SK-N-SH (cell line): ENCODE results near the gene SLC16A12. TPM values are rescaled to one million over a fixed set of nuclear protein-coding genes. Genes with fewer than 3 reads are reported as not detected.

Experiments
- CTCF ChIA-PET: fragments of 300-600, 350-600 bp; formaldehyde crosslinking; extraction: SDS; loops from one replicate; lab custom pipeline; 2021; lab: Yijun Ruan, JAX
- POLR2A ChIA-PET: fragments of 350-600 bp; sonication (Branson Sonifier 250); formaldehyde crosslinking; extraction: SDS; loops from one replicate; lab custom pipeline; 2020; ENCODE audit warnings: antibody characterized with exemption, inconsistent platforms; lab: Yijun Ruan, JAX
- DNase-seq: peaks from one replicate; pipeline ENCODE4 v3.0.0; 2012
- H2AFZ ChIP-seq: fragments of 200-600 bp; sonication (generic); 2 replicates; pipeline ENCODE4 v1.8.1; 2016; ENCODE audit warnings: antibody characterized with exemption, mild to moderate bottlenecking, low read depth
- H3F3A ChIP-seq: fragments of 200-600 bp; sonication (generic); replicated peaks from 2 replicates; pipeline ENCODE3; 2016; ENCODE audit warnings: antibody characterized with exemption, mild to moderate bottlenecking; ENCODE audit not compliant: insufficient read depth
- H3K27ac ChIP-seq, 2 experiments: fragments of 200-500 bp in 1 of 2; fragments of 200-600 bp in 1 of 2; sonication (Bioruptor generic) in 1 of 2; sonication (generic), shearing (Covaris generic) in 1 of 2; 2 replicates each; pipeline versions ENCODE4 v1.5.1 to v1.6.1; 2014 to 2016; ENCODE audit warnings: low read depth in 2 of 2, inconsistent platforms in 1 of 2, low read length in 1 of 2, mild to moderate bottlenecking in 1 of 2, mixed read lengths in 1 of 2
- H3K27me3 ChIP-seq: fragments of 200-600 bp; sonication (generic), shearing (Covaris generic); 2 replicates; pipeline ENCODE4 v1.6.1; 2016; ENCODE audit warnings: mixed run types; ENCODE audit not compliant: insufficient read depth
- H3K36me3 ChIP-seq, 2 experiments: fragments of 200-500 bp in 1 of 2; fragments of 200-600 bp in 1 of 2; sonication (Bioruptor generic) in 1 of 2; sonication (generic) in 1 of 2; replicated peaks in 1 of 2; 2 replicates each; pipeline versions ENCODE3 to v1.5.1; 2014 to 2016; ENCODE audit warnings: low read length in 1 of 2, mild to moderate bottlenecking in 1 of 2; ENCODE audit not compliant: insufficient read depth in 2 of 2, control insufficient read depth in 1 of 2
- H3K4me1 ChIP-seq, 2 experiments: fragments of 200-500 bp in 1 of 2; fragments of 200-600 bp in 1 of 2; sonication (Bioruptor generic) in 1 of 2; sonication (generic), shearing (Covaris generic) in 1 of 2; 2 replicates each; pipeline versions ENCODE4 v1.5.1 to v1.6.1; 2014 to 2016; ENCODE audit warnings: low read depth in 1 of 2, low read length in 1 of 2, mixed run types in 1 of 2; ENCODE audit not compliant: insufficient read depth in 2 of 2, control insufficient read depth in 1 of 2
- H3K4me2 ChIP-seq: fragments of 200-600 bp; sonication (generic), shearing (Covaris generic); 2 replicates; pipeline ENCODE4 v1.6.1; 2017; ENCODE audit warnings: mixed run types
- H3K4me3 ChIP-seq, 2 experiments: fragments of 200-500 bp in 1 of 2; fragments of 200-600 bp in 1 of 2; sonication (Bioruptor generic) in 1 of 2; sonication (generic), shearing (Covaris generic) in 1 of 2; 2 replicates each; pipeline versions ENCODE4 v1.5.1 to v1.8.1; 2014 to 2016; ENCODE audit warnings: low read depth in 2 of 2, inconsistent platforms in 1 of 2, low read length in 1 of 2, mild to moderate bottlenecking in 1 of 2, mixed read lengths in 1 of 2, moderate library complexity in 1 of 2
- H3K79me2 ChIP-seq: fragments of 200-600 bp; sonication (generic); 2 replicates; pipeline ENCODE4 v1.8.1; 2017; ENCODE audit warnings: mild to moderate bottlenecking; ENCODE audit not compliant: insufficient read depth
- H3K9ac ChIP-seq: fragments of 200-600 bp; sonication (generic); 2 replicates; pipeline ENCODE4 v1.6.1; 2017; ENCODE audit warnings: mixed run types
- H3K9me2 ChIP-seq: fragments of 200-600 bp; sonication (generic); 2 replicates; pipeline ENCODE4 v1.6.1; 2017; ENCODE audit warnings: mixed run types
- H3K9me3 ChIP-seq: fragments of 200-600 bp; sonication (generic); 2 replicates; pipeline ENCODE4 v1.6.1; 2017; ENCODE audit warnings: mixed run types, mild to moderate bottlenecking, moderate library complexity
- H4K20me1 ChIP-seq: fragments of 200-600 bp; sonication (generic); 2 replicates; pipeline ENCODE4 v1.6.1; 2017; ENCODE audit warnings: mild to moderate bottlenecking, mixed run types; ENCODE audit not compliant: insufficient read depth
- ELF1 ChIP-seq: IDR thresholded peaks from 2 replicates; pipeline ENCODE4 v1.4.0; 2012
- EZH2phosphoT487 ChIP-seq: fragments of 200-600 bp; sonication (generic); IDR thresholded peaks from 2 replicates; pipeline ENCODE4 v1.6.1; 2017; ENCODE audit warnings: low read depth, mixed run types, mild to moderate bottlenecking, antibody characterized with exemption, moderate library complexity, borderline replicate concordance
- FOXM1 ChIP-seq: IDR thresholded peaks from 2 replicates; pipeline ENCODE4 v1.4.0; 2012; ENCODE audit warnings: low read depth, mild to moderate bottlenecking
- MXI1 ChIP-seq: IDR thresholded peaks from 2 replicates; pipeline ENCODE4 v1.6.1; 2012; ENCODE audit warnings: mild to moderate bottlenecking, low read depth, low read length, improper control_type of control experiment
- NRF1 ChIP-seq: IDR thresholded peaks from 2 replicates; pipeline ENCODE4 v1.6.1; 2012; ENCODE audit warnings: low read depth, mild to moderate bottlenecking, low read length
- PBX3 ChIP-seq: IDR thresholded peaks from 2 replicates; pipeline ENCODE4; 2012
- POLR2AphosphoS5 ChIP-seq: IDR thresholded peaks from 2 replicates; pipeline ENCODE4 v1.6.1; 2012; ENCODE audit warnings: low read depth, low read length
- SMC3 ChIP-seq: IDR thresholded peaks from 2 replicates; pipeline ENCODE4 v1.6.1; 2012; ENCODE audit warnings: low read depth, low read length, improper control_type of control experiment
- TAF1 ChIP-seq: IDR thresholded peaks from 2 replicates; pipeline ENCODE4 v1.6.1; 2012; ENCODE audit warnings: low read depth, mild to moderate bottlenecking, low read length, moderate library complexity, borderline replicate concordance
- WGBS: methylation state at CpG from one replicate; pipeline ENCODE4 v1.1.6; 2017; ENCODE audit warnings: low lambda C conversion rate; 5-methylcytosine and 5-hydroxymethylcytosine counted together
- polyA plus RNA-seq, 3 experiments: library from polyadenylated mRNA; depleted of rRNA; stranded (reverse); fragments of >200 nt; gene quantifications; 2 replicates each; pipeline ENCODE4 v1.2.3, GENCODE V29; 2012
- TF ChIP-seq, protein P1 (sequence below): IDR thresholded peaks from 2 replicates; pipeline ENCODE4 v1.4.0; 2012; ENCODE audit warnings: low read depth, borderline replicate concordance

SLC16A12 gene
- polyA plus RNA-seq, 1 of the 3 experiments (the other 2 are of a cell fraction): 0.13 TPM

DNA sequence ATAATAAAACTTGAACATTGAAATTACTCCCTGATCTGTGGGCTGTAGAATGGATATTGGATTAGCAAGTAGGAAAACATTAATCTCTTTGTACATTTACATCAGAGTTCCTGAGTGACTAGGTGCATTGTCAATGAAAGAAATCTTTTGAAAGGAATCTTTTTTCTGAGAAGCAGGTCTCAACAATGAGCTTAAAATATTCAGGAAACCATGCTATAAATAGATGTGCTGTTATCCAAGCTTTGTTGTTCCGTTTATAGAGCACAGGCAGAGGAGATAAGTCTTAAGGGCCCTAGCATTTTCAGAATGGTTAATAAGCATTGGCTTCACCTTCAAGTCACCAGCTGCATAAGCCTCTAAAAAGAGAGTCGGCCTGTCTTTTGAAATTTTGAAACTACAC is 41.3 kb upstream of the SLC16A12 start:
- POLR2A ChIA-PET: no interaction called here
- Histone ChIP-seq H3K4me3 (no peak overlapping the region), H4K20me1 (no peaks in the 10 kb centered on the region), H2AFZ (no peak overlapping the region), H3K4me1 (no peaks in the 10 kb centered on the region; a peak in 1 of 4 replicates), H3K9ac (no peak overlapping the region), H3K27ac (no peak overlapping the region), H3K9me3 (no peaks in the 10 kb centered on the region), H3K9me2 (no peaks in the 10 kb centered on the region), H3K4me2 (no peak overlapping the region), H3F3A (peaks cover 4% of the 10 kb centered on the region), H3K27me3 (no peaks in the 10 kb centered on the region), H3K36me3 (no peaks in the 10 kb centered on the region), H3K79me2 (no peaks in the 10 kb centered on the region)
- CTCF ChIA-PET: interaction anchor here (1.4 kb wide), 1 partner anchor 14 kb away, joined by 4 read pairs; no protein-coding TSS in a partner anchor
- TF ChIP-seq, protein P1, sequence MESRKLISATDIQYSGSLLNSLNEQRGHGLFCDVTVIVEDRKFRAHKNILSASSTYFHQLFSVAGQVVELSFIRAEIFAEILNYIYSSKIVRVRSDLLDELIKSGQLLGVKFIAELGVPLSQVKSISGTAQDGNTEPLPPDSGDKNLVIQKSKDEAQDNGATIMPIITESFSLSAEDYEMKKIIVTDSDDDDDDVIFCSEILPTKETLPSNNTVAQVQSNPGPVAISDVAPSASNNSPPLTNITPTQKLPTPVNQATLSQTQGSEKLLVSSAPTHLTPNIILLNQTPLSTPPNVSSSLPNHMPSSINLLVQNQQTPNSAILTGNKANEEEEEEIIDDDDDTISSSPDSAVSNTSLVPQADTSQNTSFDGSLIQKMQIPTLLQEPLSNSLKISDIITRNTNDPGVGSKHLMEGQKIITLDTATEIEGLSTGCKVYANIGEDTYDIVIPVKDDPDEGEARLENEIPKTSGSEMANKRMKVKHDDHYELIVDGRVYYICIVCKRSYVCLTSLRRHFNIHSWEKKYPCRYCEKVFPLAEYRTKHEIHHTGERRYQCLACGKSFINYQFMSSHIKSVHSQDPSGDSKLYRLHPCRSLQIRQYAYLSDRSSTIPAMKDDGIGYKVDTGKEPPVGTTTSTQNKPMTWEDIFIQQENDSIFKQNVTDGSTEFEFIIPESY: no peak
- no peak for TF ChIP-seq NRF1
- TF ChIP-seq POLR2AphosphoS5: no peak
- TF ChIP-seq ELF1: no peak
- no peak for TF ChIP-seq TAF1
- no peak for TF ChIP-seq EZH2phosphoT487
- 83% methylated on average over 2 of the region's 2 CpGs for WGBS
- DNase-seq: no peak

GRCh38 chr10:89576022-89576421 is 40.6 kb upstream of the SLC16A12 start:
- peaks cover 4% of the 10 kb centered on the region for H3F3A ChIP-seq
- no peaks in the 10 kb centered on the region for H3K79me2 ChIP-seq
- no peaks in the 10 kb centered on the region; a peak in 1 of 4 replicates for H3K4me1 ChIP-seq
- no peak for DNase-seq
- no peak overlapping the region for H2AFZ ChIP-seq
- H3K27me3 ChIP-seq: no peaks in the 10 kb centered on the region
- no peak overlapping the region for H3K9ac ChIP-seq
- TF ChIP-seq FOXM1: no peak
- TF ChIP-seq MXI1: no peak
- no peak for TF ChIP-seq ELF1
- H3K36me3 ChIP-seq: no peaks in the 10 kb centered on the region
- no peaks in the 10 kb centered on the region for H3K9me3 ChIP-seq
- no peaks in the 10 kb centered on the region for H3K9me2 ChIP-seq
- no peak overlapping the region for H3K4me3 ChIP-seq
- ChIA-PET POLR2A (no interaction called here), CTCF (no interaction called here)
- WGBS: 96% methylated on average over 3 of the region's 3 CpGs
- H3K27ac ChIP-seq: no peak overlapping the region
- H3K4me2 ChIP-seq: no peak overlapping the region
- no peaks in the 10 kb centered on the region for H4K20me1 ChIP-seq

DNA sequence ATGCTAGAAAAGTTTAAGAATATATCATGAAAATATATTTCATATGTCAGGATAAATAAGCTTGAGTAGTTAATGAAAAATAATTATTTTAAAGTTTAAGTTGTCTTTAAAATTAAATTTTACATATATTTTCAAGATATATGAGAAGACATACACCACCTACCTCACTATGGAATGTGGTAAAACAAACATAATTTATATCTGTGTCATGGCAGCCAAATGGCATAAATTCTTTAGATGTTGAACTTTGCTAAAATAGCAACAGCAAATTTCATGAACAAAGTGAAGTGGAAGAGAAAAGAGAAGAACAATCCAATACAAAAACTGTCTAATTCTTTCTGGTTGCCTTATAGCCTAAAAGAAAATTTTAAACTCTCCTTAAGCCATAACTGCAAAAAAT is 39.6 kb upstream of the SLC16A12 start:
- Histone ChIP-seq H3K79me2 (no peaks in the 10 kb centered on the region), H3K9me3 (no peaks in the 10 kb centered on the region), H3K4me2 (no peak overlapping the region), H4K20me1 (no peaks in the 10 kb centered on the region), H3K9ac (no peak overlapping the region), H3K36me3 (no peaks in the 10 kb centered on the region), H3K9me2 (no peaks in the 10 kb centered on the region), H2AFZ (no peak overlapping the region), H3K27ac (no peak overlapping the region), H3K4me3 (no peak overlapping the region), H3F3A (peaks cover 4% of the 10 kb centered on the region), H3K27me3 (no peaks in the 10 kb centered on the region), H3K4me1 (no peaks in the 10 kb centered on the region; a peak in 1 of 4 replicates)
- no peak for DNase-seq
- peak; percentile 51; the same call in 1 of the 2 replicates for TF ChIP-seq PBX3
- no peak for TF ChIP-seq SMC3
- POLR2A ChIA-PET: no interaction called here
- CTCF ChIA-PET: interaction anchor here (1.4 kb wide), 1 partner anchor 12 kb away, joined by 6 read pairs; no protein-coding TSS in a partner anchor
